Trophoblast cell (in vitro differentiated cells and primary cell): ENCODE results near the gene PTPRN2.
A peak's percentile ranks its signal among the peaks of the same experiment; 100 is the strongest.

Experiments
- DNase-seq, 2 donors: peaks; one replicate each; pipeline ENCODE4 v3.0.0-alpha.2; 2016
- H2AFZ ChIP-seq: 2 replicates; pipeline ENCODE4 v1.6.1; 2013; ENCODE audit warnings: low read length, moderate library complexity, mild to moderate bottlenecking; ENCODE audit not compliant: insufficient read depth, poor library complexity
- H2AK5ac ChIP-seq: 2 replicates; pipeline ENCODE4 v1.6.1; 2013; ENCODE audit warnings: mild to moderate bottlenecking, low read length
- H2BK120ac ChIP-seq: 2 replicates; pipeline ENCODE4 v1.6.1; 2013; ENCODE audit warnings: low read length, mild to moderate bottlenecking, moderate library complexity; ENCODE audit not compliant: insufficient read depth, poor library complexity
- H2BK12ac ChIP-seq: 2 replicates; pipeline ENCODE4 v1.6.1; 2013; ENCODE audit warnings: mild to moderate bottlenecking, low read length, moderate library complexity
- H2BK5ac ChIP-seq: 2 replicates; pipeline ENCODE4 v1.6.1; 2013; ENCODE audit warnings: low read length, low read depth, moderate library complexity, mild to moderate bottlenecking; ENCODE audit not compliant: poor library complexity
- H3K14ac ChIP-seq: 2 replicates; pipeline ENCODE4 v1.6.1; 2013; ENCODE audit warnings: mild to moderate bottlenecking, low read length
- H3K18ac ChIP-seq: 2 replicates; pipeline ENCODE4 v1.6.1; 2013; ENCODE audit warnings: mild to moderate bottlenecking, low read length
- H3K23ac ChIP-seq: 2 replicates; pipeline ENCODE4 v1.6.1; 2013; ENCODE audit warnings: low read length
- H3K27ac ChIP-seq: 2 replicates; pipeline ENCODE4 v1.5.1; 2013; ENCODE audit warnings: low read depth, mild to moderate bottlenecking, inconsistent platforms, low read length, moderate library complexity
- H3K27me3 ChIP-seq: 2 replicates; pipeline ENCODE4 v1.6.1; 2013; ENCODE audit warnings: inconsistent platforms, mild to moderate bottlenecking, low read length, moderate library complexity; ENCODE audit not compliant: insufficient read depth
- H3K36me3 ChIP-seq, 2 experiments: 1 replicate in 1 of 2; 2 replicates in 1 of 2; pipeline ENCODE4 v1.6.1; 2013; ENCODE audit warnings: low read length in 2 of 2, mild to moderate bottlenecking in 2 of 2, moderate library complexity in 1 of 2; ENCODE audit not compliant: insufficient read depth in 2 of 2, control insufficient read depth in 1 of 2
- H3K4ac ChIP-seq: 2 replicates; pipeline ENCODE4 v1.6.1; 2013; ENCODE audit warnings: low read depth, mild to moderate bottlenecking, low read length, moderate library complexity
- H3K4me1 ChIP-seq, 2 experiments: 1 replicate in 1 of 2; 2 replicates in 1 of 2; pipeline ENCODE4 v1.6.1; 2013; ENCODE audit warnings: low read length in 2 of 2, mild to moderate bottlenecking in 2 of 2, moderate library complexity in 1 of 2; ENCODE audit not compliant: insufficient read depth in 2 of 2, control insufficient read depth in 1 of 2
- H3K4me2 ChIP-seq: 2 replicates; pipeline ENCODE4 v1.6.1; 2013; ENCODE audit warnings: inconsistent platforms, mild to moderate bottlenecking, low read length, moderate library complexity
- H3K4me3 ChIP-seq: 2 replicates; pipeline ENCODE4 v1.5.1; 2013; ENCODE audit warnings: mild to moderate bottlenecking, low read depth, low read length, inconsistent platforms
- H3K79me1 ChIP-seq: one replicate; pipeline ENCODE4 v1.6.1; 2013; ENCODE audit warnings: low read length
- H3K79me2 ChIP-seq: 2 replicates; pipeline ENCODE4 v1.6.1; 2013; ENCODE audit warnings: low read length, mild to moderate bottlenecking; ENCODE audit not compliant: control insufficient read depth, insufficient read depth, poor library complexity
- H3K9ac ChIP-seq: 2 replicates; pipeline ENCODE4 v1.6.1; 2013; ENCODE audit warnings: mild to moderate bottlenecking, low read length
- H3K9me3 ChIP-seq: 2 replicates; pipeline ENCODE4 v1.6.1; 2013; ENCODE audit warnings: low read depth, mild to moderate bottlenecking, control low read depth, inconsistent platforms, low read length; ENCODE audit not compliant: insufficient read depth
- H4K12ac ChIP-seq: 2 replicates; pipeline ENCODE4 v1.6.1; 2013; ENCODE audit warnings: low read depth, mild to moderate bottlenecking, low read length, moderate library complexity
- H4K8ac ChIP-seq: 2 replicates; pipeline ENCODE4 v1.6.1; 2013; ENCODE audit warnings: low read depth, mild to moderate bottlenecking, low read length, moderate library complexity
- H4K91ac ChIP-seq: one replicate; pipeline ENCODE4 v1.6.1; 2013; ENCODE audit warnings: low read depth, mild to moderate bottlenecking, low read length, moderate library complexity
- WGBS: extraction: QIAGEN DNeasy Blood & Tissue Kit; methylation state at CpG from one replicate; pipeline ENCODE4 v1.1.7; 2013; ENCODE audit warnings: missing lambda C conversion rate; ENCODE audit not compliant: insufficient read length, insufficient coverage; ENCODE audit errors: extremely low coverage; 5-methylcytosine and 5-hydroxymethylcytosine counted together

The PTPRN2 gene

GRCh38 chr7:158175779-158176178, 411.8 kb downstream of the PTPRN2 start:
- H3K18ac ChIP-seq, result no peak overlapping the region
- no peak overlapping the region for H3K9ac ChIP-seq
- H2BK12ac ChIP-seq, result no peak overlapping the region
- H3K23ac ChIP-seq, result no peak overlapping the region
- no peak overlapping the region for H3K4me3 ChIP-seq
- no peak overlapping the region for H3K14ac ChIP-seq
- no peak overlapping the region for H2AK5ac ChIP-seq
- no peak overlapping the region for H2BK120ac ChIP-seq
- no peaks in the 10 kb centered on the region for H3K27me3 ChIP-seq
- no CpG with 5 or more reads among the region's 15 CpGs for WGBS
- H4K12ac ChIP-seq, result no peak overlapping the region
- H3K79me2 ChIP-seq, result no peaks in the 10 kb centered on the region
- H3K4me2 ChIP-seq, result no peak overlapping the region
- H3K36me3 ChIP-seq, result no peaks in the 10 kb centered on the region
- H3K9me3 ChIP-seq, result peaks cover 36% of the 10 kb centered on the region
- no peaks in the 10 kb centered on the region for H3K79me1 ChIP-seq
- no peak for DNase-seq
- no peak overlapping the region for H2BK5ac ChIP-seq
- H4K91ac ChIP-seq, result no peak overlapping the region
- no peaks in the 10 kb centered on the region for H3K4me1 ChIP-seq
- H2AFZ ChIP-seq, result no peak overlapping the region
- no peak overlapping the region for H4K8ac ChIP-seq
- H3K4ac ChIP-seq, result no peak overlapping the region
- H3K27ac ChIP-seq, result no peak overlapping the region

GRCh38 chr7:158174947-158175346, 412.7 kb downstream of the PTPRN2 start:
- Histone ChIP-seq H3K4ac (no peak overlapping the region), H3K27ac (no peak overlapping the region), H3K18ac (no peak overlapping the region), H2BK5ac (no peak overlapping the region), H3K27me3 (no peaks in the 10 kb centered on the region), H3K4me3 (no peak overlapping the region), H3K4me2 (no peak overlapping the region), H4K12ac (no peak overlapping the region), H3K79me1 (no peaks in the 10 kb centered on the region), H3K79me2 (no peaks in the 10 kb centered on the region), H3K4me1 (no peaks in the 10 kb centered on the region), H2AK5ac (no peak overlapping the region), H3K9me3 (peaks cover 36% of the 10 kb centered on the region), H3K23ac (no peak overlapping the region), H3K36me3 (no peaks in the 10 kb centered on the region), H2BK12ac (no peak overlapping the region), H3K14ac (no peak overlapping the region), H3K9ac (no peak overlapping the region), H2BK120ac (no peak overlapping the region), H4K8ac (no peak overlapping the region), H4K91ac (no peak overlapping the region), H2AFZ (no peak overlapping the region)
- no peak for DNase-seq
- no CpG with 5 or more reads among the region's 12 CpGs for WGBS

GRCh38 chr7:158167373-158167772, 420.2 kb downstream of the PTPRN2 start:
- no peaks in the 10 kb centered on the region for H3K36me3 ChIP-seq
- no peak overlapping the region for H3K14ac ChIP-seq
- H2BK120ac ChIP-seq, result no peak overlapping the region
- no peak overlapping the region for H2BK5ac ChIP-seq
- H3K23ac ChIP-seq, result no peak overlapping the region
- DNase-seq, result no peak
- no peaks in the 10 kb centered on the region for H3K27me3 ChIP-seq
- H3K4ac ChIP-seq, result no peak overlapping the region
- H2AK5ac ChIP-seq, result no peak overlapping the region
- H3K18ac ChIP-seq, result no peak overlapping the region
- no peak overlapping the region for H4K91ac ChIP-seq
- H3K4me3 ChIP-seq, result no peak overlapping the region
- H3K9me3 ChIP-seq, result peaks cover 38% of the 10 kb centered on the region
- H4K8ac ChIP-seq, result no peak overlapping the region
- no peak overlapping the region for H4K12ac ChIP-seq
- H3K4me1 ChIP-seq, result no peaks in the 10 kb centered on the region
- H2BK12ac ChIP-seq, result no peak overlapping the region
- no peak overlapping the region for H3K4me2 ChIP-seq
- H2AFZ ChIP-seq, result no peak overlapping the region
- H3K79me2 ChIP-seq, result no peaks in the 10 kb centered on the region
- H3K27ac ChIP-seq, result no peak overlapping the region
- WGBS, result no CpG with 5 or more reads among the region's 4 CpGs
- no peaks in the 10 kb centered on the region for H3K79me1 ChIP-seq
- no peak overlapping the region for H3K9ac ChIP-seq

- H3K9me3 ChIP-seq, result peaks cover 37% of the 10 kb centered on the region
- no peak overlapping the region for H4K91ac ChIP-seq
- no peak overlapping the region for H2AFZ ChIP-seq
- H4K12ac ChIP-seq, result no peak overlapping the region
- H3K4ac ChIP-seq, result no peak overlapping the region
- no peak overlapping the region for H2BK12ac ChIP-seq
- no peaks in the 10 kb centered on the region for H3K4me1 ChIP-seq
- no peak overlapping the region for H2BK5ac ChIP-seq
- no peak for DNase-seq
- H3K23ac ChIP-seq, result no peak overlapping the region
- no peak overlapping the region for H2BK120ac ChIP-seq
- no peaks in the 10 kb centered on the region for H3K79me2 ChIP-seq
- no peaks in the 10 kb centered on the region for H3K27me3 ChIP-seq
- H3K79me1 ChIP-seq, result no peaks in the 10 kb centered on the region
- H2AK5ac ChIP-seq, result no peak overlapping the region
- no peak overlapping the region for H4K8ac ChIP-seq
- peak overlapping the region; percentile 32 for H3K4me3 ChIP-seq
- WGBS, result no CpG with 5 or more reads among the region's 41 CpGs
- no peak overlapping the region for H3K27ac ChIP-seq
- no peak overlapping the region for H3K18ac ChIP-seq
- no peaks in the 10 kb centered on the region for H3K36me3 ChIP-seq
- no peak overlapping the region for H3K9ac ChIP-seq
- no peak overlapping the region for H3K14ac ChIP-seq
- H3K4me2 ChIP-seq, result no peak overlapping the region
Observed at GRCh38 chr7:158166386-158167340, 421.0 kb downstream of the PTPRN2 start.
